T-helper 2 cell treated with Interferon-gamma antibody and Interleukin-4, amounts not matched to agents 5 μg/mL and 100 μg/mL, for 36 hours (primary cell): ENCODE results near the gene UNKL.
A peak's percentile ranks its signal among the peaks of the same experiment; 100 is the strongest.

Experiments used
- DNase-seq: peaks from one replicate; pipeline ENCODE4 v3.0.0; 2021; ENCODE audit warnings: low spot score
- H3K27ac Mint-ChIP-seq: one replicate; pipeline ENCODE4 v1.8.0; 2021; ENCODE audit warnings: mild to moderate bottlenecking, mixed read lengths
- H3K27me3 Mint-ChIP-seq: one replicate; pipeline ENCODE4 v1.8.0; 2021; ENCODE audit warnings: low read depth, mixed read lengths
- H3K36me3 Mint-ChIP-seq: one replicate; pipeline ENCODE4 v1.8.0; 2021; ENCODE audit warnings: low read depth, mixed read lengths
- H3K4me1 Mint-ChIP-seq: one replicate; pipeline ENCODE4 v1.8.0; 2021; ENCODE audit warnings: low read depth, mixed read lengths
- H3K4me3 Mint-ChIP-seq: one replicate; pipeline ENCODE4 v1.8.0; 2022; ENCODE audit warnings: mild to moderate bottlenecking, moderate library complexity, mixed read lengths
- H3K9me3 Mint-ChIP-seq: one replicate; pipeline ENCODE4 v1.8.0; 2021; ENCODE audit warnings: mixed read lengths

UNKL gene

DNA sequence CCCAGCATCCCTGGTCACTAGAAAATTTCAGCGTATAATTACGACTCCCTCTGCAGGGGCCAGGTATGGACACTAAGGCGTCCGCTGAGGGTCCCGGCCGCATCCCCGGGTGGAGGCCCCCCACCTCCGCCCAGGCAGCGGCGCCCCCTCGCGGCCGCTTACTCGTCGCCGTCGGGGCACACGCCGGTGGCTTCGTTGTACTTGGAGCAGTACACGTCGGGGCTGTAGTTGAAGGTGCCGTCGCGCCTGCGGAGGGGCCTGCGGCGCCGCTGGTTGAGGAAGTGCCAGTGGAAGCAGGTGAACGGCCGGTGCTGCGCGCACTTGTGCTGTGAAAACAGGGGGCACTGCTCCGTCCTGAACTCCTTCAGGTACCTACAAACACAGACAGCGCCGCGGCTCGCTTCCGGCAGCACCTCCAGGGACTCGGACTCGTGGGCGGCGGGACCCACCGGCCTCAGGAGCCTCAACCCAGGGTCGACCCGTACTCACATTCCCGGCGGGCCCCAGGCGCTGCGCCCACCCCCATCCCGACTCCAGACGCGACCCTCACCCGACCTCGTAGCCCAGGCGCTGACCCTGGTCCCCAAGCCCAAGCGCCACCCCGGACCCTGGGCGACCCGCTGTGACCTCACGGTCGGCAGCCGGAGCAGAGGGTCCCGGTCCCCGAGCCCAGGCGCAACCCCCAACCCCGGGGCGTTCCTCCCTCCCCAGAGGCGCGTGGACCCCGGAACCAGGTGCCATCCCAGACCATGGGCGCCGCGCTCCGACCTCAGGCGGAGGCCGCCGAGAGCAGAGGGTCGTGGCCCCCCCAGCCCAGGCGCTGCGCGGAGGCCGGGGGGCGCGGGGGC, 596 bp downstream of the UNKL start:
- peaks cover 11% of the 10 kb centered on the region for H3K36me3 Mint-ChIP-seq
- H3K4me1 Mint-ChIP-seq = peaks cover 13% of the 10 kb centered on the region
- H3K9me3 Mint-ChIP-seq = no peaks in the 10 kb centered on the region
- H3K27ac Mint-ChIP-seq = peak overlapping the region; percentile 91
- H3K4me3 Mint-ChIP-seq = peak overlapping the region; percentile 84
- H3K27me3 Mint-ChIP-seq = no peaks in the 10 kb centered on the region
- DNase-seq = peak; percentile 70

DNA sequence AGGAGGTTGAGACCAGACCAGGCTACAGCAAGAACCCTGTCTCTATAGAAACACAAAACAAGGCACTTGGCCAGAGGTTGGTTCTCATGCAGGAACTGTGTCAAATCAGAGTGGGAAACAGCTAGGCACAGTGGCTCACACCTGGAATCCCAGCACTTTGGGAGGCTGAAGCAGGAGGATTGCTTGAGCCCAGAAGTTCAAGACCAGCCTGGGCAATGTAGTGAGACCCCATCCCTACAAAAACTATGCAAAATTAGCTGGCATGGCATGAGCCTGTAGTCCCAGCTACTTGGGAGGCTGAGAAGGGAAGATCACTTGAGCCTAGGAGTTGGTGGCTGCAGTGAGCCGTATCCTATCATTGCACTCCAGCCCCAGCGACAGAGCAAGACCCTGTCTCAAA, 1.7 kb downstream of the UNKL start:
- no peaks in the 10 kb centered on the region for H3K27me3 Mint-ChIP-seq
- peaks cover 8% of the 10 kb centered on the region for H3K36me3 Mint-ChIP-seq
- H3K4me3 Mint-ChIP-seq = peak overlapping the region; percentile 29
- peaks cover 12% of the 10 kb centered on the region for H3K4me1 Mint-ChIP-seq
- no peak for DNase-seq
- no peaks in the 10 kb centered on the region for H3K9me3 Mint-ChIP-seq
- no peak overlapping the region for H3K27ac Mint-ChIP-seq

DNA sequence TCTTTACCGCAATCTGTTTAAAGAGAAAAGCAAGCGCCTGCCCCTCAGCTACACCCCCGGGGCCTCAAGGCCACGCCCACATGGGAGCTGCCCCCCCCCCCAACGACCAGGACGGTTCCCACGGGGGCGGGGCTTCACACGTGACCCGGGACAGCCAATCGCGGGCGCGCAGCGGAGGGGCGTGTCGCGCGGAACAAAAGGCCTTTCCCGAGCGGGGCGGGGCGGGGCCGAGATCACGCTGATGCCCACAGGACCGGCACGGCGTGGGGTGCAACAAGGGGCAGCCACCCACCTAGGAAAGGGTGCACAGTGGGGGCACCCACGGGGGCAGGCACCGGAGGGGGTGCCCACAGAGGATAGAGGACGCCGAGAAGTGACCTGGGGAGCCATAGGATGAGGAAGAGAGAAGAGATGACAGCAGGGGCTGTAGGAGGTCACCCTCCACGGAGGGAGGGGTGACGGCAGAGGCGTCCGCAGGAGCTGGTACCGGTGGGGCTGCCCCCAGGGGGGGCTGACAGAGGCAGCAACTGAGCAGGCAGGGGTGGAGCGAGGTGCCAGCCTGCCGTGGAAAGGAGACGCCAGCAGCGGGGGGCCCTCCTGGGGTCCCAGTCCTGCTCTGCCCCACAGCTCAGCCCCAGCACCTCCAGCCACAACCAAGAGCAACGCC, 6.2 kb downstream of the UNKL start:
- H3K27ac Mint-ChIP-seq = peak overlapping the region; percentile 7
- peaks cover 14% of the 10 kb centered on the region for H3K36me3 Mint-ChIP-seq
- peak; percentile 94 for DNase-seq
- H3K4me3 Mint-ChIP-seq = peak overlapping the region; percentile 65
- H3K27me3 Mint-ChIP-seq = no peaks in the 10 kb centered on the region
- H3K9me3 Mint-ChIP-seq = no peaks in the 10 kb centered on the region
- H3K4me1 Mint-ChIP-seq = peaks cover 8% of the 10 kb centered on the region

GRCh38 chr16:1407753-1408152, 6.8 kb downstream of the UNKL start:
- Mint-ChIP-seq H3K27me3 (no peaks in the 10 kb centered on the region), H3K4me1 (peaks cover 8% of the 10 kb centered on the region), H3K9me3 (no peaks in the 10 kb centered on the region), H3K27ac (no peak overlapping the region), H3K36me3 (peaks cover 14% of the 10 kb centered on the region), H3K4me3 (peak overlapping the region; percentile 68)
- no peak for DNase-seq

DNA sequence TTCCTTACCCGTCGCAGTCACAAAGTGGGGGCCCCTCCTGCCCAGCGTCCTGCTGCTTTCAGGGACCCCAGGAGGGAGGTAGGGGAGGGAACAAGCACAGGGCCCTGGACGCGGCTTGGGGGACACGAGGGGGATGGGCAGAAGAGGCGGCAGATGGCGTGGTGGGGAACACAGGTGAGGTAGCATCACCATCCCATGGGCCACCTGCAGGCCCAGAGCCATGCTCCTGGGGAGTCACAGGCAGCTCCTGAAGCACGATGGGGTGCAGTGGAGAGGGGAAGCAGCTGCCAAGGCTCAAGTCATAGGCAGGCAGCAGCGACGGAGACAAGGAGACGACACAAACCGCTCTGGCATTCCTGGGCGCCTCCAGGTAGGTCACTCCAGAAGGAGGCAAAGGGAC, 10.8 kb downstream of the UNKL start:
- H3K9me3 Mint-ChIP-seq = no peaks in the 10 kb centered on the region

DNA sequence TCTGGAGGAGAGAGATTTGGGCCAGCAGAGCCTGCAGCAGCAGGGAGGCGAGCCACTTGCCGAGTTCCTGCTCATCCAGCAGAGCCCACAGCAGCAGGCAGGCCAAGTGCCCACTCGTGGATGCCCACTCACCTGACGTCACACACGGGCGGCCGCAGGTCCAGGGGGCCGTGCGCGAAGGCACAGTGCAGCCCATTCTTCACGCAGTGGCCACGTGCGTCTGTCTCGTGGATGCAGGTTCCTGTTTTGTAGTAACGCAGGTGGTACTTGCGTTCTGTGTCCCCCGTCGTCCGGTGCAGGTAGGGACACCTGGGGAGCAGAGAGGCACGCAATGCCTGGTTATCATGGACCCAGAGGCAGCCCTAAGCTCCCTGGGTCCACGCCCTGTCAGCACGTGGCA, 11.5 kb downstream of the UNKL start:
- H3K4me3 Mint-ChIP-seq = no peak overlapping the region
- H3K27me3 Mint-ChIP-seq = no peaks in the 10 kb centered on the region
- peaks cover 20% of the 10 kb centered on the region for H3K36me3 Mint-ChIP-seq
- H3K9me3 Mint-ChIP-seq = no peaks in the 10 kb centered on the region
- DNase-seq = no peak
- no peaks in the 10 kb centered on the region for H3K4me1 Mint-ChIP-seq
- no peak overlapping the region for H3K27ac Mint-ChIP-seq

More for the DNA sequence above, 10.8 kb downstream of the UNKL start:
- DNase-seq = no peak
- no peak overlapping the region for H3K4me3 Mint-ChIP-seq
- H3K27ac Mint-ChIP-seq = no peak overlapping the region
- H3K36me3 Mint-ChIP-seq = peaks cover 18% of the 10 kb centered on the region
- no peaks in the 10 kb centered on the region for H3K4me1 Mint-ChIP-seq
- no peaks in the 10 kb centered on the region for H3K27me3 Mint-ChIP-seq

DNA sequence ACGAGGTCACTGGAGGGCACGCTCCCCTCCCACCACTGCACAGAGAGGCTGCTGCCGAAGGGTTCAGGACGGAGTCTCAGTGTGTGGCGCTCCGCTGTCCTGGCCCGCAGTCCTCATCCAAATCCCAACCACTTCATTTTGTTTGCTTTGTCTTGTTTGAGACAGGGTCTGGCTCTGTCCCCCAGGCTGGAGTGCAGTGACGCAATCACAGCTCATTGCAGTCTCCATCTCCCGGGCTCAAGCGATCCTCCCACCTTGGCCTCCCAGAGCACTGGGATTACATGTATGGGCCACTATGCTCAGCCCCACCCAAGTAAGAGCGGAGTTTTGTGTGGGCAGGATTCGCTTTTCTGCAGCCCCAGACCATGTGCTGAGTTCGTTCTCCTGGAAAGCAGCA, 12.7 kb downstream of the UNKL start:
- no peaks in the 10 kb centered on the region for H3K9me3 Mint-ChIP-seq
- no peak overlapping the region for H3K4me3 Mint-ChIP-seq
- no peaks in the 10 kb centered on the region for H3K27me3 Mint-ChIP-seq
- no peaks in the 10 kb centered on the region for H3K4me1 Mint-ChIP-seq
- DNase-seq = no peak
- peaks cover 18% of the 10 kb centered on the region for H3K36me3 Mint-ChIP-seq
- H3K27ac Mint-ChIP-seq = no peak overlapping the region

- no peaks in the 10 kb centered on the region for H3K27me3 Mint-ChIP-seq
- H3K4me1 Mint-ChIP-seq = no peaks in the 10 kb centered on the region
- no peak overlapping the region for H3K27ac Mint-ChIP-seq
- H3K9me3 Mint-ChIP-seq = no peaks in the 10 kb centered on the region
- DNase-seq = no peak
- peaks cover 19% of the 10 kb centered on the region for H3K36me3 Mint-ChIP-seq
- no peak overlapping the region for H3K4me3 Mint-ChIP-seq
Measured at GRCh38 chr16:1401061-1401757, 13.3 kb downstream of the UNKL start.

- H3K27ac Mint-ChIP-seq = no peak overlapping the region
- no peaks in the 10 kb centered on the region for H3K27me3 Mint-ChIP-seq
- peaks cover 18% of the 10 kb centered on the region for H3K36me3 Mint-ChIP-seq
- H3K9me3 Mint-ChIP-seq = no peaks in the 10 kb centered on the region
- H3K4me3 Mint-ChIP-seq = no peak overlapping the region
- H3K4me1 Mint-ChIP-seq = no peaks in the 10 kb centered on the region
- DNase-seq = no peak
Measured at GRCh38 chr16:1398826-1399581, 15.5 kb downstream of the UNKL start.

DNA sequence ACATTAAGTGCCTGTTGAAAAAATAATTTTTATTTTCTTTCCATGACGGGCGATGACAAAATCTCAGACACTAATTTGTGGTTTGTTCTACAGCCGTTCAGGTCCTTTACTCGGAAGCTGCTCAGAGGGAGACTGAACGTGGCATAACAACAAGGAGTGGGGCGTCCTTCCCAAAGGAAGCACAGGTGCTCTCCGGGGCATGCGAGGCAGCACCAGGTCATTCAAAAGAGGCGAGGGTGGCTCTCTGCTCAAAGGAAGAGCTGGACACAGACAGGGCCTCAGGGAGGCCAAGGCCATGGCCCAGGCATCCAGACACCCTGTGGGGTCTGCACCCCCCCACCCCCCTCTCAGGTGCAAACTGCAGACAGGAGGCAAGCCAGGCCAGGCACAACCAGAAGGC, 16.2 kb downstream of the UNKL start:
- no peak for DNase-seq
- no peaks in the 10 kb centered on the region for H3K4me1 Mint-ChIP-seq
- H3K27ac Mint-ChIP-seq = no peak overlapping the region
- H3K27me3 Mint-ChIP-seq = no peaks in the 10 kb centered on the region
- H3K36me3 Mint-ChIP-seq = peaks cover 17% of the 10 kb centered on the region
- no peak overlapping the region for H3K4me3 Mint-ChIP-seq
- no peaks in the 10 kb centered on the region for H3K9me3 Mint-ChIP-seq

- DNase-seq = no peak
- Mint-ChIP-seq H3K27me3 (no peaks in the 10 kb centered on the region), H3K4me3 (no peak overlapping the region), H3K9me3 (no peaks in the 10 kb centered on the region), H3K36me3 (peaks cover 18% of the 10 kb centered on the region), H3K27ac (no peak overlapping the region), H3K4me1 (no peaks in the 10 kb centered on the region)
Measured at GRCh38 chr16:1397779-1398178, 16.7 kb downstream of the UNKL start.

- H3K27me3 Mint-ChIP-seq = no peaks in the 10 kb centered on the region
- H3K4me3 Mint-ChIP-seq = no peak overlapping the region
- H3K27ac Mint-ChIP-seq = no peak overlapping the region
- H3K4me1 Mint-ChIP-seq = no peaks in the 10 kb centered on the region
- peaks cover 9% of the 10 kb centered on the region for H3K36me3 Mint-ChIP-seq
- DNase-seq = no peak
- no peaks in the 10 kb centered on the region for H3K9me3 Mint-ChIP-seq
Measured at GRCh38 chr16:1395444-1396031, 19.0 kb downstream of the UNKL start.

- Mint-ChIP-seq H3K4me3 (no peak overlapping the region), H3K9me3 (no peaks in the 10 kb centered on the region), H3K36me3 (peaks cover 9% of the 10 kb centered on the region), H3K4me1 (no peaks in the 10 kb centered on the region), H3K27me3 (no peaks in the 10 kb centered on the region), H3K27ac (no peak overlapping the region)
- DNase-seq = no peak
Measured at GRCh38 chr16:1394367-1394951, 20.0 kb downstream of the UNKL start.
